ENCODE data around the gene TTC31. TPM values are rescaled to one million over a fixed set of nuclear protein-coding genes. Genes with fewer than 3 reads are reported as not detected.
A peak's percentile ranks its signal among the peaks of the same experiment; 100 is the strongest.

The TTC31 gene
- total and polyA plus RNA-seq, 4 donors: 9.9 to 26.4 (median 15.8) TPM

- H3K4me3 ChIP-seq (ENCODE audit: low read depth in 1 of 3, low read length in 3 of 3): peak overlapping the region; percentile 79 to 88 (median 80)
- H3K4me1 ChIP-seq (ENCODE audit: control insufficient read depth in 4 of 4, insufficient read depth in 4 of 4, low read length in 3 of 4): peaks cover 19 to 61% (median 53%) of the 10 kb centered on the region in 4 donors
- DNase-seq (ENCODE audit: low spot score): peak; percentile 75
- H3K27me3 ChIP-seq (ENCODE audit: control insufficient read depth in 4 of 4, insufficient read depth in 4 of 4, low read length in 3 of 4): no peaks in the 10 kb centered on the region
- peak overlapping the region; percentile 92 to 95 for H3K27ac ChIP-seq (ENCODE audit: low read depth in 1 of 2, low read length in 2 of 2)
- no peaks in the 10 kb centered on the region for H3K9me3 ChIP-seq (ENCODE audit: control insufficient read depth in 4 of 4, low read length in 3 of 4)
- WGBS: 6% methylated on average over 45 of the region's 45 CpGs
- H3K9ac ChIP-seq (ENCODE audit: low read depth in 1 of 2, low read length in 2 of 2): peak overlapping the region; percentile 30 to 71
- H3K36me3 ChIP-seq (ENCODE audit: control insufficient read depth in 4 of 4, insufficient read depth in 3 of 4, low read depth in 1 of 4, low read length in 3 of 4): peaks cover 0 to 4% (median 0%) of the 10 kb centered on the region in 4 donors
- TF ChIP-seq, protein P1, sequence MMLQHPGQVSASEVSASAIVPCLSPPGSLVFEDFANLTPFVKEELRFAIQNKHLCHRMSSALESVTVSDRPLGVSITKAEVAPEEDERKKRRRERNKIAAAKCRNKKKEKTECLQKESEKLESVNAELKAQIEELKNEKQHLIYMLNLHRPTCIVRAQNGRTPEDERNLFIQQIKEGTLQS (IDR thresholded peaks at IDR 0.05): no peak
- peak in 1 of 2 donors; percentile 53 for TF ChIP-seq GABPA (IDR thresholded peaks at IDR 0.05 in 1 of 2, conservative IDR thresholded peaks at IDR 0.05 in 1 of 2)
- peak in 1 of 2 donors; percentile 20 for TF ChIP-seq HNF4A (conservative IDR thresholded peaks at IDR 0.05)
- peak; percentile 39 to 56 for TF ChIP-seq RAD21 (IDR thresholded peaks at IDR 0.05)
- TF ChIP-seq CTCF (IDR thresholded peaks at IDR 0.05; ENCODE audit: low read depth, low read length, missing input control): peak; percentile 39
- TF ChIP-seq EGR1 (IDR thresholded peaks at IDR 0.05; ENCODE audit: low read depth in 2 of 2): peak in 1 of 2 donors; percentile 18
- no peak for TF ChIP-seq FOXA2 (IDR thresholded peaks at IDR 0.05)
- peak; percentile 54 for TF ChIP-seq SP1 (IDR thresholded peaks at IDR 0.05)
Observed at GRCh38 chr2:74440378-74441169, 42.3 kb upstream of the TTC31 start.

- Histone ChIP-seq H3K9ac (ENCODE audit: low read depth in 1 of 2, low read length in 2 of 2) (peak overlapping the region; percentile 30 to 71), H3K36me3 (ENCODE audit: control insufficient read depth in 4 of 4, insufficient read depth in 3 of 4, low read depth in 1 of 4, low read length in 3 of 4) (no peaks in the 10 kb centered on the region), H3K27me3 (ENCODE audit: control insufficient read depth in 4 of 4, insufficient read depth in 4 of 4, low read length in 3 of 4) (no peaks in the 10 kb centered on the region), H3K4me1 (ENCODE audit: control insufficient read depth in 4 of 4, insufficient read depth in 4 of 4, low read length in 3 of 4) (peaks cover 19 to 60% (median 52%) of the 10 kb centered on the region in 4 donors), H3K4me3 (ENCODE audit: low read depth in 1 of 3, low read length in 3 of 3) (peak overlapping the region; percentile 79 to 88 (median 80)), H3K9me3 (ENCODE audit: control insufficient read depth in 4 of 4, low read length in 3 of 4) (no peaks in the 10 kb centered on the region), H3K27ac (ENCODE audit: low read depth in 1 of 2, low read length in 2 of 2) (peak overlapping the region; percentile 92 to 95)
- TF ChIP-seq NR2F2 (IDR thresholded peaks at IDR 0.05) (no peak), EGR1 (IDR thresholded peaks at IDR 0.05; ENCODE audit: low read depth in 2 of 2) (no peak), YY1 (IDR thresholded peaks at IDR 0.05) (no peak), SP1 (IDR thresholded peaks at IDR 0.05) (no peak), GABPA (IDR thresholded peaks at IDR 0.05 in 1 of 2, conservative IDR thresholded peaks at IDR 0.05 in 1 of 2) (no peak), MAX (IDR thresholded peaks at IDR 0.05) (no peak), FOXA1 (IDR thresholded peaks at IDR 0.05) (no peak), FOXA2 (IDR thresholded peaks at IDR 0.05) (no peak), HNF4A (conservative IDR thresholded peaks at IDR 0.05) (no peak), RXRA (IDR thresholded peaks at IDR 0.05) (no peak), ZBTB33 (IDR thresholded peaks at IDR 0.05) (no peak), HNF4G (IDR thresholded peaks at IDR 0.05) (no peak), JUND (IDR thresholded peaks at IDR 0.05) (no peak), TAF1 (conservative IDR thresholded peaks at IDR 0.05) (no peak), RAD21 (IDR thresholded peaks at IDR 0.05) (no peak), CTCF (IDR thresholded peaks at IDR 0.05; ENCODE audit: low read depth, low read length, missing input control) (no peak)
- TF ChIP-seq, protein P2, sequence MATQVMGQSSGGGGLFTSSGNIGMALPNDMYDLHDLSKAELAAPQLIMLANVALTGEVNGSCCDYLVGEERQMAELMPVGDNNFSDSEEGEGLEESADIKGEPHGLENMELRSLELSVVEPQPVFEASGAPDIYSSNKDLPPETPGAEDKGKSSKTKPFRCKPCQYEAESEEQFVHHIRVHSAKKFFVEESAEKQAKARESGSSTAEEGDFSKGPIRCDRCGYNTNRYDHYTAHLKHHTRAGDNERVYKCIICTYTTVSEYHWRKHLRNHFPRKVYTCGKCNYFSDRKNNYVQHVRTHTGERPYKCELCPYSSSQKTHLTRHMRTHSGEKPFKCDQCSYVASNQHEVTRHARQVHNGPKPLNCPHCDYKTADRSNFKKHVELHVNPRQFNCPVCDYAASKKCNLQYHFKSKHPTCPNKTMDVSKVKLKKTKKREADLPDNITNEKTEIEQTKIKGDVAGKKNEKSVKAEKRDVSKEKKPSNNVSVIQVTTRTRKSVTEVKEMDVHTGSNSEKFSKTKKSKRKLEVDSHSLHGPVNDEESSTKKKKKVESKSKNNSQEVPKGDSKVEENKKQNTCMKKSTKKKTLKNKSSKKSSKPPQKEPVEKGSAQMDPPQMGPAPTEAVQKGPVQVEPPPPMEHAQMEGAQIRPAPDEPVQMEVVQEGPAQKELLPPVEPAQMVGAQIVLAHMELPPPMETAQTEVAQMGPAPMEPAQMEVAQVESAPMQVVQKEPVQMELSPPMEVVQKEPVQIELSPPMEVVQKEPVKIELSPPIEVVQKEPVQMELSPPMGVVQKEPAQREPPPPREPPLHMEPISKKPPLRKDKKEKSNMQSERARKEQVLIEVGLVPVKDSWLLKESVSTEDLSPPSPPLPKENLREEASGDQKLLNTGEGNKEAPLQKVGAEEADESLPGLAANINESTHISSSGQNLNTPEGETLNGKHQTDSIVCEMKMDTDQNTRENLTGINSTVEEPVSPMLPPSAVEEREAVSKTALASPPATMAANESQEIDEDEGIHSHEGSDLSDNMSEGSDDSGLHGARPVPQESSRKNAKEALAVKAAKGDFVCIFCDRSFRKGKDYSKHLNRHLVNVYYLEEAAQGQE (IDR thresholded peaks at IDR 0.05): no peak
- TF ChIP-seq, protein P1 (IDR thresholded peaks at IDR 0.05): no peak
- no peak for DNase-seq (ENCODE audit: low spot score)
- WGBS: 14% methylated on average over 33 of the region's 33 CpGs
Observed at GRCh38 chr2:74441170-74441689, 41.7 kb upstream of the TTC31 start.
